ENCODE data around the gene MINDY3.

- TF ChIP-seq CTCF (IDR thresholded peaks at IDR 0.05) (no peak), POLR2AphosphoS5 (IDR thresholded peaks at IDR 0.05; ENCODE audit: low read depth, low read length) (no peak)
Observed at GRCh38 chr10:15792777-15793176, 67.5 kb downstream of the MINDY3 start.

All from Panc1 (cell line).